GM12878 (cell line): ENCODE results near the gene COMMD1. TPM values are rescaled to one million over a fixed set of nuclear protein-coding genes. Genes with fewer than 3 reads are reported as not detected.

ENCODE experiments used
- ATAC-seq: fragments of 200-7000 bp; cut with Tn5 transposase; 3 replicates; pipeline ENCODE4 v1.9.1; 2020; ENCODE audit warnings: mild to moderate bottlenecking, moderate library complexity
- BruUV-seq: library from RNA; stranded (reverse); fragments of 400-500 nt; replicated peaks from 2 replicates; lab custom pipeline; 2021; lab: Mats Ljungman, UMichigan
- CTCF ChIA-PET: fragments of 300-600 bp; sonication (Branson Sonifier 250); formaldehyde crosslinking; extraction: SDS; loops from one replicate; lab custom pipeline; 2021; ENCODE audit warnings: inconsistent platforms; lab: Yijun Ruan, JAX
- POLR2A ChIA-PET: fragments of 350-600 bp; formaldehyde crosslinking; extraction: SDS; loops from one replicate; lab custom pipeline; 2021; ENCODE audit warnings: inconsistent platforms; lab: Charles Lee
- RAD21 ChIA-PET: fragments of 300-600 bp; sonication (Branson Sonifier 250); formaldehyde crosslinking; loops from one replicate; lab custom pipeline; 2023; ENCODE audit warnings: antibody characterized with exemption; ENCODE audit not compliant: unreplicated experiment; lab: Charles Lee
- SMC1A ChIA-PET: fragments of 300-600 bp; sonication (Branson Sonifier 250); formaldehyde crosslinking; loops from one replicate; lab custom pipeline; 2023; ENCODE audit not compliant: unreplicated experiment, uncharacterized antibody; lab: Charles Lee
- DNase-seq: peaks from one replicate; pipeline ENCODE4 v3.0.0-alpha.2; 2011; ENCODE audit warnings: low read depth, low spot score
- FAIRE-seq: peaks from 3 replicates; lab custom pipeline; 2011; peaks lifted over from hg19 to GRCh38; lab: Jason Lieb, UNC
- H2AFZ ChIP-seq: 2 replicates; pipeline ENCODE4 v1.6.0; 2011; ENCODE audit warnings: low read depth, low read length, control low read depth; ENCODE audit not compliant: control insufficient read depth
- H3K27ac ChIP-seq: 2 replicates; pipeline ENCODE4 v1.5.1; 2011; ENCODE audit warnings: control low read depth; ENCODE audit not compliant: control insufficient read depth, insufficient read depth
- H3K27me3 ChIP-seq, 2 experiments: replicated peaks in 1 of 2; 2 replicates each; pipeline versions ENCODE4 v1.6.0 to v1.6.1; 2011; ENCODE audit warnings: low read length in 1 of 2; ENCODE audit not compliant: control insufficient read depth in 2 of 2, insufficient read depth in 2 of 2
- H3K36me3 ChIP-seq, 2 experiments: 2 replicates each; pipeline ENCODE4 v1.5.1; 2011; ENCODE audit warnings: low read length in 1 of 2; ENCODE audit not compliant: control insufficient read depth in 2 of 2, insufficient read depth in 2 of 2
- H3K4me1 ChIP-seq: 2 replicates; pipeline ENCODE4 v1.6.1; 2011; ENCODE audit warnings: mild to moderate bottlenecking, low read length, moderate library complexity, mixed read lengths; ENCODE audit not compliant: control insufficient read depth, insufficient read depth
- H3K4me2 ChIP-seq: 2 replicates; pipeline ENCODE4 v1.6.0; 2011; ENCODE audit warnings: control low read depth; ENCODE audit not compliant: control insufficient read depth, insufficient read depth
- H3K4me3 ChIP-seq: fragments of 200-600 bp; sonication (generic); 2 replicates; pipeline ENCODE4 v1.5.1; 2016
- H3K79me2 ChIP-seq: 2 replicates; pipeline ENCODE4 v1.6.0; 2011; ENCODE audit warnings: low read length; ENCODE audit not compliant: control insufficient read depth, insufficient read depth
- H3K9ac ChIP-seq: 2 replicates; pipeline ENCODE4 v1.8.0; 2011; ENCODE audit warnings: low read length, control low read depth, mixed read lengths; ENCODE audit not compliant: control insufficient read depth, insufficient read depth
- H3K9me3 ChIP-seq: replicated peaks from 3 replicates; pipeline ENCODE4 v1.5.1; 2011; ENCODE audit warnings: mild to moderate bottlenecking, low read length; ENCODE audit not compliant: control insufficient read depth, insufficient read depth
- H4K20me1 ChIP-seq: 2 replicates; pipeline ENCODE4 v1.6.0; 2011; ENCODE audit not compliant: control insufficient read depth, insufficient read depth
- CHD4 ChIP-seq: fragments of 200-600 bp; sonication (generic); IDR thresholded peaks from 2 replicates; pipeline ENCODE4 v1.6.1; 2016; ENCODE audit warnings: mild to moderate bottlenecking
- EGR1 ChIP-seq, 2 experiments: IDR thresholded peaks; 1 replicate in 1 of 2; 2 replicates in 1 of 2; pipeline ENCODE4 v1.6.1; 2011 to 2012; ENCODE audit warnings: low read depth in 2 of 2, low read length in 2 of 2, borderline replicate concordance in 1 of 2, mild to moderate bottlenecking in 1 of 2, moderate library complexity in 1 of 2
- PAX8 ChIP-seq: fragments of 450-650 bp; IDR thresholded peaks from 2 replicates; pipeline ENCODE4 v1.6.1; 2017; ENCODE audit warnings: mild to moderate bottlenecking, moderate library complexity
- RCOR1 ChIP-seq: conservative IDR thresholded peaks from 2 replicates; pipeline ENCODE4 v1.6.1; 2012; ENCODE audit warnings: low read depth, low read length, improper control_type of control experiment
- RFX5 ChIP-seq: IDR thresholded peaks from 2 replicates; pipeline ENCODE4 v1.6.1; 2011; ENCODE audit warnings: low read depth, low read length, improper control_type of control experiment
- SREBF1 ChIP-seq: IDR thresholded peaks from 2 replicates; pipeline ENCODE4 v1.6.1; 2012; ENCODE audit warnings: mild to moderate bottlenecking, low read length
- TARDBP ChIP-seq: IDR thresholded peaks from 2 replicates; pipeline ENCODE4 v1.6.1; 2016; ENCODE audit warnings: borderline replicate concordance
- WGBS: methylation state at CpG from one replicate; pipeline ENCODE4 v1.1.6; 2016; ENCODE audit warnings: low lambda C conversion rate; ENCODE audit not compliant: insufficient replicate concordance, insufficient coverage; ENCODE audit errors: missing lambda C conversion rate; 5-methylcytosine and 5-hydroxymethylcytosine counted together
- in situ Hi-C: fragments of 300-500 bp; cut with MboI; formaldehyde crosslinking; loops from 9 replicates; pipeline ENCODE4 v1.14.3; 2018; ENCODE audit warnings: mixed read lengths
- intact Hi-C: fragments of 100-400 bp; cut with micrococcal nuclease; formaldehyde crosslinking; loops from one replicate; pipeline ENCODE4 v1.14.2; 2022; ENCODE audit not compliant: unreplicated experiment
- polyA plus RNA-seq, 11 experiments: library from polyadenylated mRNA; depleted of rRNA in 4 of 11; unstranded in 6 of 11; stranded (reverse) in 5 of 11; fragments of >200 nt; fragmentation: Nextera tagmentation in 4 of 11; fragmentation: Illumina TruSeq in 1 of 11; extraction: Ambion mirVana in 4 of 11; extraction: Trizol in 1 of 11; gene quantifications; 1 replicate in 1 of 11; 2 replicates in 10 of 11; pipeline versions ENCODE4 v1.2.1 to v1.2.3, GENCODE V29; 2011 to 2016; ENCODE audit warnings: inconsistent platforms in 2 of 11, missing spikeins in 2 of 11, low read depth in 1 of 11
- total RNA-seq, 4 experiments: library from RNA; depleted of rRNA in 3 of 4; stranded (reverse); fragments of >200 nt in 3 of 4; fragmentation: Illumina TruSeq in 1 of 4; extraction: Trizol in 1 of 4; gene quantifications; 2 replicates each; pipeline versions ENCODE4 v1.2.1 to v1.2.3, GENCODE V29; 2013 to 2021
- TF ChIP-seq, protein P1 (sequence below): IDR thresholded peaks from 2 replicates; pipeline ENCODE4 v1.6.1; 2012; ENCODE audit warnings: low read depth, low read length, improper control_type of control experiment
- TF ChIP-seq, protein P2 (sequence below): IDR thresholded peaks from 2 replicates; pipeline ENCODE4 v1.6.1; 2012; ENCODE audit warnings: low read depth, low read length, improper control_type of control experiment
- TF ChIP-seq, protein P3 (sequence below): fragments of 450-650 bp; IDR thresholded peaks from 2 replicates; pipeline ENCODE4 v1.6.1; 2017; ENCODE audit warnings: mild to moderate bottlenecking, moderate library complexity

COMMD1 gene
- total and polyA plus RNA-seq, 10 of the 15 experiments (the other 5 are each of a cell fraction or from before 2014, with no cell fraction given), result 39.7 to 210 (median 53.7) TPM

DNA sequence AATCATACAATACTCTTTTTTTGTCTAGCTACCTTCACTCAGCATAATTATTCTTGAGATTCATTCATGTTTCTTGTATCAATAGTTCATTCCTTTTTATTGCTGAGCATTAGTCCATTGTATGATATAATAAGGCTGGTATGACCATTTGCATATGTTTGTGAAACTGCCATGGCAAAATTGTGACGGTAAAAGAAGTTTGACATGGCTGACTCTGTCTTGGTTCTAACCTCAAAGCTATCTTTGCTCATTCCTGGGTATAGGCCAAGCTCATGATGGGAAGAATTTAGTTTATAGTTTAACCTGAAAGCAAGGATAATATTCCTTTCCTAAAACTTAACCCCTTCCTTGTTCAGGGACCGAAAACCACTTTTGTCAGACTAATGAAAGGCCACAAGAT lies 46.4 kb downstream of the COMMD1 start:
- RAD21 ChIA-PET, result no interaction called here
- WGBS, result 100% methylated on average over 2 of the region's 2 CpGs
- TF ChIP-seq PAX8 (no peak), CHD4 (no peak), RFX5 (no peak), SREBF1 (no peak), RCOR1 (no peak), TARDBP (no peak), EGR1 (IDR thresholded peaks at IDR 0.05; ENCODE audit: borderline replicate concordance in 1 of 2, low read depth in 2 of 2, low read length in 2 of 2) (no peak)
- TF ChIP-seq, protein P1, sequence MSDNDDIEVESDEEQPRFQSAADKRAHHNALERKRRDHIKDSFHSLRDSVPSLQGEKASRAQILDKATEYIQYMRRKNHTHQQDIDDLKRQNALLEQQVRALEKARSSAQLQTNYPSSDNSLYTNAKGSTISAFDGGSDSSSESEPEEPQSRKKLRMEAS, result no peak
- TF ChIP-seq, protein P2, sequence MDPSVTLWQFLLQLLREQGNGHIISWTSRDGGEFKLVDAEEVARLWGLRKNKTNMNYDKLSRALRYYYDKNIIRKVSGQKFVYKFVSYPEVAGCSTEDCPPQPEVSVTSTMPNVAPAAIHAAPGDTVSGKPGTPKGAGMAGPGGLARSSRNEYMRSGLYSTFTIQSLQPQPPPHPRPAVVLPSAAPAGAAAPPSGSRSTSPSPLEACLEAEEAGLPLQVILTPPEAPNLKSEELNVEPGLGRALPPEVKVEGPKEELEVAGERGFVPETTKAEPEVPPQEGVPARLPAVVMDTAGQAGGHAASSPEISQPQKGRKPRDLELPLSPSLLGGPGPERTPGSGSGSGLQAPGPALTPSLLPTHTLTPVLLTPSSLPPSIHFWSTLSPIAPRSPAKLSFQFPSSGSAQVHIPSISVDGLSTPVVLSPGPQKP, result no peak
- TF ChIP-seq, protein P3, sequence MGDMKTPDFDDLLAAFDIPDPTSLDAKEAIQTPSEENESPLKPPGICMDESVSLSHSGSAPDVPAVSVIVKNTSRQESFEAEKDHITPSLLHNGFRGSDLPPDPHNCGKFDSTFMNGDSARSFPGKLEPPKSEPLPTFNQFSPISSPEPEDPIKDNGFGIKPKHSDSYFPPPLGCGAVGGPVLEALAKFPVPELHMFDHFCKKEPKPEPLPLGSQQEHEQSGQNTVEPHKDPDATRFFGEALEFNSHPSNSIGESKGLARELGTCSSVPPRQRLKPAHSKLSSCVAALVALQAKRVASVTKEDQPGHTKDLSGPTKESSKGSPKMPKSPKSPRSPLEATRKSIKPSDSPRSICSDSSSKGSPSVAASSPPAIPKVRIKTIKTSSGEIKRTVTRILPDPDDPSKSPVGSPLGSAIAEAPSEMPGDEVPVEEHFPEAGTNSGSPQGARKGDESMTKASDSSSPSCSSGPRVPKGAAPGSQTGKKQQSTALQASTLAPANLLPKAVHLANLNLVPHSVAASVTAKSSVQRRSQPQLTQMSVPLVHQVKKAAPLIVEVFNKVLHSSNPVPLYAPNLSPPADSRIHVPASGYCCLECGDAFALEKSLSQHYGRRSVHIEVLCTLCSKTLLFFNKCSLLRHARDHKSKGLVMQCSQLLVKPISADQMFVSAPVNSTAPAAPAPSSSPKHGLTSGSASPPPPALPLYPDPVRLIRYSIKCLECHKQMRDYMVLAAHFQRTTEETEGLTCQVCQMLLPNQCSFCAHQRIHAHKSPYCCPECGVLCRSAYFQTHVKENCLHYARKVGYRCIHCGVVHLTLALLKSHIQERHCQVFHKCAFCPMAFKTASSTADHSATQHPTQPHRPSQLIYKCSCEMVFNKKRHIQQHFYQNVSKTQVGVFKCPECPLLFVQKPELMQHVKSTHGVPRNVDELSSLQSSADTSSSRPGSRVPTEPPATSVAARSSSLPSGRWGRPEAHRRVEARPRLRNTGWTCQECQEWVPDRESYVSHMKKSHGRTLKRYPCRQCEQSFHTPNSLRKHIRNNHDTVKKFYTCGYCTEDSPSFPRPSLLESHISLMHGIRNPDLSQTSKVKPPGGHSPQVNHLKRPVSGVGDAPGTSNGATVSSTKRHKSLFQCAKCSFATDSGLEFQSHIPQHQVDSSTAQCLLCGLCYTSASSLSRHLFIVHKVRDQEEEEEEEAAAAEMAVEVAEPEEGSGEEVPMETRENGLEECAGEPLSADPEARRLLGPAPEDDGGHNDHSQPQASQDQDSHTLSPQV, result no peak
- TF ChIP-seq, all 136 proteins: peak for 0
- Histone ChIP-seq H3K4me3 (no peak overlapping the region), H3K79me2 (no peaks in the 10 kb centered on the region), H4K20me1 (no peaks in the 10 kb centered on the region), H3K9ac (no peak overlapping the region), H3K9me3 (no peaks in the 10 kb centered on the region; the same call in 2 of the 3 replicates), H3K4me2 (no peak overlapping the region), H3K27me3 (no peaks in the 10 kb centered on the region), H2AFZ (no peak overlapping the region), H3K27ac (no peak overlapping the region), H3K4me1 (no peaks in the 10 kb centered on the region), H3K36me3 (0 out of 4 replicates have a peak, but pooled peaks cover 0 to 6% of the 10 kb centered on the region in 2 experiments)
- ATAC-seq (no peak), FAIRE-seq (no peak), DNase-seq (no peak)
- in situ Hi-C loops, result no loop called here
- SMC1A ChIA-PET, result interaction anchor here (0.5 to 1.2 kb wide), 2 partner anchors 8 to 63 kb away, joined by 3 to 5 read pairs; no protein-coding TSS in a partner anchor
- BruUV-seq, result no TSS peak
- CTCF ChIA-PET, result no interaction called here
- POLR2A ChIA-PET, result interaction anchor here (0.5 kb wide), 1 partner anchor 39 kb away, joined by 3 read pairs; no protein-coding TSS in a partner anchor
- intact Hi-C loops, result no loop called here
